ENCODE measurements around the gene FBXL5. TPM values are rescaled to one million over a fixed set of nuclear protein-coding genes. Genes with fewer than 3 reads are reported as not detected.
A peak's percentile ranks its signal among the peaks of the same experiment; 100 is the strongest.

The FBXL5 gene
- total RNA-seq, 4 donors from 2014 or later = 154 to 246 (median 212) TPM

- Histone ChIP-seq H3K27me3 (no peaks in the 10 kb centered on the region), H3K36me3 (no peaks in the 10 kb centered on the region), H3K9me3 (no peaks in the 10 kb centered on the region), H3K27ac (no peak overlapping the region), H3K4me3 (replicated peaks in 1 of 3) (no peak overlapping the region), H3K4me1 (no peaks in the 10 kb centered on the region)
- no peak for DNase-seq
- intact Hi-C loops (cut with DNase I) = no loop called here
- 94 to 96% methylated on average over 1 of the region's 1 CpG for WGBS, 2 donors
- TF ChIP-seq POLR2A (IDR thresholded peaks at IDR 0.05) (no peak), CTCF (IDR thresholded peaks at IDR 0.05) (no peak)
Measured at GRCh38 chr4:15673337-15673736, 18.2 kb upstream of the FBXL5 start.

GRCh38 chr4:15672101-15672500 is 16.9 kb upstream of the FBXL5 start:
- no peak overlapping the region for H3K4me3 ChIP-seq (replicated peaks in 1 of 3)
- no peak for TF ChIP-seq CTCF (IDR thresholded peaks at IDR 0.05)
- no peak for TF ChIP-seq POLR2A (IDR thresholded peaks at IDR 0.05)
- no peaks in the 10 kb centered on the region for H3K27me3 ChIP-seq
- intact Hi-C loops (cut with DNase I) = no loop called here
- WGBS, 2 donors = 96 to 98% methylated on average over 3 of the region's 3 CpGs
- H3K9me3 ChIP-seq = no peaks in the 10 kb centered on the region
- no peak overlapping the region for H3K27ac ChIP-seq
- no peaks in the 10 kb centered on the region for H3K4me1 ChIP-seq
- no peaks in the 10 kb centered on the region for H3K36me3 ChIP-seq
- DNase-seq = no peak

- H3K9me3 ChIP-seq = no peaks in the 10 kb centered on the region
- WGBS, 2 donors = 69 to 71% methylated on average over 3 of the region's 3 CpGs
- intact Hi-C loops (cut with DNase I) = no loop called here
- H3K36me3 ChIP-seq = no peaks in the 10 kb centered on the region
- TF ChIP-seq POLR2A (IDR thresholded peaks at IDR 0.05) (no peak), CTCF (IDR thresholded peaks at IDR 0.05) (no peak)
- no peaks in the 10 kb centered on the region for H3K4me1 ChIP-seq
- H3K4me3 ChIP-seq (replicated peaks in 1 of 3) = no peak overlapping the region
- H3K27me3 ChIP-seq = no peaks in the 10 kb centered on the region
- H3K27ac ChIP-seq = no peak overlapping the region
- peak; percentile 20 to 31 for DNase-seq
Measured at GRCh38 chr4:15670576-15670975, 15.4 kb upstream of the FBXL5 start.

- WGBS, 2 donors = 81 to 90% methylated on average over 1 of the region's 1 CpG
- TF ChIP-seq CTCF (IDR thresholded peaks at IDR 0.05) = no peak
- Histone ChIP-seq H3K4me3 (replicated peaks in 1 of 3) (no peak overlapping the region), H3K27me3 (no peaks in the 10 kb centered on the region), H3K4me1 (no peaks in the 10 kb centered on the region), H3K9me3 (no peaks in the 10 kb centered on the region), H3K36me3 (no peaks in the 10 kb centered on the region), H3K27ac (no peak overlapping the region)
- intact Hi-C loops (cut with DNase I) = no loop called here
- no peak for DNase-seq
Measured at GRCh38 chr4:15668566-15669435, 13.6 kb upstream of the FBXL5 start.

- TF ChIP-seq POLR2A (IDR thresholded peaks at IDR 0.05) (no peak), CTCF (IDR thresholded peaks at IDR 0.05) (no peak)
- no peak for DNase-seq
- Histone ChIP-seq H3K36me3 (no peaks in the 10 kb centered on the region), H3K4me3 (replicated peaks in 1 of 3) (no peak overlapping the region), H3K4me1 (no peaks in the 10 kb centered on the region), H3K27me3 (no peaks in the 10 kb centered on the region), H3K27ac (no peak overlapping the region), H3K9me3 (no peaks in the 10 kb centered on the region)
- WGBS, 2 donors = 96 to 97% methylated on average over 4 of the region's 4 CpGs
- intact Hi-C loops (cut with DNase I) = no loop called here
Measured at GRCh38 chr4:15667006-15667405, 11.8 kb upstream of the FBXL5 start.

All from thyroid gland (tissue), 4 donors.